Type B pancreatic cell (in vitro differentiated cells): Measurements from ENCODE around the gene RAMP1. TPM values are rescaled to one million over a fixed set of nuclear protein-coding genes. Genes with fewer than 3 reads are reported as not detected.

Experiments used
- DNase-seq: peaks from one replicate; pipeline ENCODE4 v3.0.0; 2021; ENCODE audit warnings: mixed read lengths; ENCODE audit not compliant: unreplicated experiment; ENCODE audit errors: extremely low spot score
- H3K27ac Mint-ChIP-seq: 2 replicates; pipeline ENCODE4 v1.8.0; 2021; ENCODE audit warnings: mild to moderate bottlenecking, mixed read lengths
- H3K27me3 Mint-ChIP-seq: 2 replicates; pipeline ENCODE4 v1.8.0; 2021; ENCODE audit warnings: mixed read lengths
- H3K36me3 Mint-ChIP-seq: 2 replicates; pipeline ENCODE4 v1.8.0; 2021; ENCODE audit warnings: mixed read lengths
- H3K4me1 Mint-ChIP-seq: one replicate; pipeline ENCODE4 v1.8.0; 2021; ENCODE audit warnings: mixed read lengths; ENCODE audit not compliant: unreplicated experiment
- H3K4me3 Mint-ChIP-seq: 2 replicates; pipeline ENCODE4 v1.8.0; 2021; ENCODE audit warnings: mild to moderate bottlenecking, mixed read lengths
- H3K9me3 Mint-ChIP-seq: 2 replicates; pipeline ENCODE4 v1.8.0; 2021; ENCODE audit warnings: mixed read lengths
- CTCF ChIP-seq: fragments of 200-600 bp; sonication (generic); conservative IDR thresholded peaks from 2 replicates; pipeline ENCODE4 v1.5.0; 2021; ENCODE audit warnings: antibody characterized with exemption, mild to moderate bottlenecking
- total RNA-seq: library from RNA; stranded (reverse); gene quantifications from 2 replicates; pipeline ENCODE4 v1.2.1, GENCODE V29; 2021; ENCODE audit warnings: low replicate concordance

The RAMP1 gene
- total RNA-seq, 1 donor from 2014 or later = 11.3 TPM

- Mint-ChIP-seq H3K4me3 (no peak overlapping the region), H3K27me3 (peaks cover 49% of the 10 kb centered on the region), H3K36me3 (no peaks in the 10 kb centered on the region), H3K9me3 (no peaks in the 10 kb centered on the region), H3K4me1 (no peaks in the 10 kb centered on the region), H3K27ac (no peak overlapping the region)
- DNase-seq = no peak
- TF ChIP-seq CTCF = no peak
Measured at GRCh38 chr2:237955640-237956401, 96.4 kb downstream of the RAMP1 start.

- H3K27me3 Mint-ChIP-seq = peaks cover 49% of the 10 kb centered on the region
- no peaks in the 10 kb centered on the region for H3K9me3 Mint-ChIP-seq
- H3K27ac Mint-ChIP-seq = no peak overlapping the region
- no peak overlapping the region for H3K4me3 Mint-ChIP-seq
- no peak for DNase-seq
- no peaks in the 10 kb centered on the region for H3K36me3 Mint-ChIP-seq
- no peak for TF ChIP-seq CTCF
- no peaks in the 10 kb centered on the region for H3K4me1 Mint-ChIP-seq
Measured at GRCh38 chr2:237956402-237956736, 96.9 kb downstream of the RAMP1 start.

- Mint-ChIP-seq H3K36me3 (no peaks in the 10 kb centered on the region), H3K27me3 (peaks cover 25% of the 10 kb centered on the region), H3K9me3 (peaks cover 7% of the 10 kb centered on the region), H3K27ac (no peak overlapping the region), H3K4me3 (no peak overlapping the region), H3K4me1 (peaks cover 4% of the 10 kb centered on the region)
- no peak for DNase-seq
- no peak for TF ChIP-seq CTCF
Measured at GRCh38 chr2:237961637-237962036, 102.2 kb downstream of the RAMP1 start.

Other genes with a start within 250 kb of the RAMP1 start
- 53.8 and 73.2 TPM in 2 replicates for gene LRRFIP1, start 232.0 kb upstream of the RAMP1 start, total RNA-seq
- gene RBM44, start 60.8 kb upstream of the RAMP1 start, total RNA-seq = 0.24 and 0.41 TPM in 2 replicates
- gene UBE2F, start 107.4 kb downstream of the RAMP1 start, total RNA-seq = 43.1 and 49.6 TPM in 2 replicates
- 21.4 and 34.5 TPM in 2 replicates for gene SCLY, start 201.4 kb downstream of the RAMP1 start, total RNA-seq
- gene ESPNL, start 240.7 kb downstream of the RAMP1 start, total RNA-seq = 0.12 and 0.24 TPM in 2 replicates